ENCODE results near the gene TEX22.

TEX22 gene

DNA sequence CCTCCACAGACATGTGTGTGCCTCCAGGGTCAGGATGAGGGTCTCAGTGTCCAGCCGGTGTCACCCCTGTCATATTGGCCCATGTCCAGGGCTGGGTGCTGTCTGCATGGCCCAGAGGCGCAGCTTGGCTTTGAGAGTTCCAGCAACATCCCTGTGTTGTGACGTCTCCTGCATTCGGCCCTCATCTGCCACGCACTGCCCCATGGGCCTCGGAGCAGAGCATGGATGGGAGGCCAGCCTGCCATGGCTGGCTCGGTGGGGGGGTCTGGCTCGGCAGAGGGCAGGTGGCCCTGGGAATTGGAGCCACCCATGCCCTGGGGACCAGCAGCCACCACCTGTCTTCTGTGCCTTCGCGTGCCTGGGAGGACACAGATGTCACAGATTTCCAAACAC lies 10.8 kb upstream of the TEX22 start:
- TF ChIP-seq ESRRG (CRISPR knock-in tag; IDR thresholded peaks at IDR 0.05) (no peak), ZFP3 (CRISPR knock-in tag; IDR thresholded peaks at IDR 0.05) (no peak)
- ATAC-seq: no peak

GRCh38 chr14:105388110-105388951 lies 10.0 kb upstream of the TEX22 start:
- no peak for TF ChIP-seq ZFP3 (CRISPR knock-in tag; IDR thresholded peaks at IDR 0.05)
- TF ChIP-seq, protein P1, sequence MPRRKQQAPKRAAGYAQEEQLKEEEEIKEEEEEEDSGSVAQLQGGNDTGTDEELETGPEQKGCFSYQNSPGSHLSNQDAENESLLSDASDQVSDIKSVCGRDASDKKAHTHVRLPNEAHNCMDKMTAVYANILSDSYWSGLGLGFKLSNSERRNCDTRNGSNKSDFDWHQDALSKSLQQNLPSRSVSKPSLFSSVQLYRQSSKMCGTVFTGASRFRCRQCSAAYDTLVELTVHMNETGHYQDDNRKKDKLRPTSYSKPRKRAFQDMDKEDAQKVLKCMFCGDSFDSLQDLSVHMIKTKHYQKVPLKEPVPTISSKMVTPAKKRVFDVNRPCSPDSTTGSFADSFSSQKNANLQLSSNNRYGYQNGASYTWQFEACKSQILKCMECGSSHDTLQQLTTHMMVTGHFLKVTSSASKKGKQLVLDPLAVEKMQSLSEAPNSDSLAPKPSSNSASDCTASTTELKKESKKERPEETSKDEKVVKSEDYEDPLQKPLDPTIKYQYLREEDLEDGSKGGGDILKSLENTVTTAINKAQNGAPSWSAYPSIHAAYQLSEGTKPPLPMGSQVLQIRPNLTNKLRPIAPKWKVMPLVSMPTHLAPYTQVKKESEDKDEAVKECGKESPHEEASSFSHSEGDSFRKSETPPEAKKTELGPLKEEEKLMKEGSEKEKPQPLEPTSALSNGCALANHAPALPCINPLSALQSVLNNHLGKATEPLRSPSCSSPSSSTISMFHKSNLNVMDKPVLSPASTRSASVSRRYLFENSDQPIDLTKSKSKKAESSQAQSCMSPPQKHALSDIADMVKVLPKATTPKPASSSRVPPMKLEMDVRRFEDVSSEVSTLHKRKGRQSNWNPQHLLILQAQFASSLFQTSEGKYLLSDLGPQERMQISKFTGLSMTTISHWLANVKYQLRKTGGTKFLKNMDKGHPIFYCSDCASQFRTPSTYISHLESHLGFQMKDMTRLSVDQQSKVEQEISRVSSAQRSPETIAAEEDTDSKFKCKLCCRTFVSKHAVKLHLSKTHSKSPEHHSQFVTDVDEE (CRISPR knock-in tag; IDR thresholded peaks at IDR 0.05): no peak
- no peak for TF ChIP-seq ZNF565 (CRISPR knock-in tag; conservative IDR thresholded peaks at IDR 0.05; ENCODE audit: low read depth)
- TF ChIP-seq ISL1 (CRISPR knock-in tag; IDR thresholded peaks at IDR 0.05): no peak
- no peak for TF ChIP-seq SNAI2 (CRISPR knock-in tag; IDR thresholded peaks at IDR 0.05)
- no peak for TF ChIP-seq RARB (CRISPR knock-in tag; IDR thresholded peaks at IDR 0.05)
- TF ChIP-seq ARNTL (CRISPR knock-in tag; IDR thresholded peaks at IDR 0.05; ENCODE audit: borderline replicate concordance, low read depth): no peak
- TF ChIP-seq BACH2 (CRISPR knock-in tag; IDR thresholded peaks at IDR 0.05; ENCODE audit: borderline replicate concordance): no peak
- TF ChIP-seq, protein P2, sequence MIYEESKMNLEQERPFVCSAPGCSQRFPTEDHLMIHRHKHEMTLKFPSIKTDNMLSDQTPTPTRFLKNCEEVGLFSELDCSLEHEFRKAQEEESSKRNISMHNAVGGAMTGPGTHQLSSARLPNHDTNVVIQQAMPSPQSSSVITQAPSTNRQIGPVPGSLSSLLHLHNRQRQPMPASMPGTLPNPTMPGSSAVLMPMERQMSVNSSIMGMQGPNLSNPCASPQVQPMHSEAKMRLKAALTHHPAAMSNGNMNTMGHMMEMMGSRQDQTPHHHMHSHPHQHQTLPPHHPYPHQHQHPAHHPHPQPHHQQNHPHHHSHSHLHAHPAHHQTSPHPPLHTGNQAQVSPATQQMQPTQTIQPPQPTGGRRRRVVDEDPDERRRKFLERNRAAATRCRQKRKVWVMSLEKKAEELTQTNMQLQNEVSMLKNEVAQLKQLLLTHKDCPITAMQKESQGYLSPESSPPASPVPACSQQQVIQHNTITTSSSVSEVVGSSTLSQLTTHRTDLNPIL (CRISPR knock-in tag; IDR thresholded peaks at IDR 0.05; ENCODE audit: low read depth): no peak
- TF ChIP-seq ZC3H10 (CRISPR knock-in tag; IDR thresholded peaks at IDR 0.05): no peak
- no peak for TF ChIP-seq TOX (CRISPR knock-in tag; IDR thresholded peaks at IDR 0.05; ENCODE audit: borderline replicate concordance)
- TF ChIP-seq CSRNP3 (CRISPR knock-in tag; IDR thresholded peaks at IDR 0.05): no peak
- no peak for TF ChIP-seq PPARA (CRISPR knock-in tag; IDR thresholded peaks at IDR 0.05; ENCODE audit: borderline replicate concordance)
- TF ChIP-seq ESRRG (CRISPR knock-in tag; IDR thresholded peaks at IDR 0.05): no peak
- TF ChIP-seq, protein P3, sequence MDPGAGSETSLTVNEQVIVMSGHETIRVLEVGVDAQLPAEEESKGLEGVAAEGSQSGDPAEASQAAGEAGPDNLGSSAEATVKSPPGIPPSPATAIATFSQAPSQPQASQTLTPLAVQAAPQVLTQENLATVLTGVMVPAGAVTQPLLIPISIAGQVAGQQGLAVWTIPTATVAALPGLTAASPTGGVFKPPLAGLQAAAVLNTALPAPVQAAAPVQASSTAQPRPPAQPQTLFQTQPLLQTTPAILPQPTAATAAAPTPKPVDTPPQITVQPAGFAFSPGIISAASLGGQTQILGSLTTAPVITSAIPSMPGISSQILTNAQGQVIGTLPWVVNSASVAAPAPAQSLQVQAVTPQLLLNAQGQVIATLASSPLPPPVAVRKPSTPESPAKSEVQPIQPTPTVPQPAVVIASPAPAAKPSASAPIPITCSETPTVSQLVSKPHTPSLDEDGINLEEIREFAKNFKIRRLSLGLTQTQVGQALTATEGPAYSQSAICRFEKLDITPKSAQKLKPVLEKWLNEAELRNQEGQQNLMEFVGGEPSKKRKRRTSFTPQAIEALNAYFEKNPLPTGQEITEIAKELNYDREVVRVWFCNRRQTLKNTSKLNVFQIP (CRISPR knock-in tag; IDR thresholded peaks at IDR 0.05; ENCODE audit: borderline replicate concordance, low read depth): no peak
- no peak for TF ChIP-seq ZFP30 (CRISPR knock-in tag; IDR thresholded peaks at IDR 0.05)
- TF ChIP-seq ZNF8 (CRISPR knock-in tag; IDR thresholded peaks at IDR 0.05): no peak
- no peak for TF ChIP-seq CSDC2 (CRISPR knock-in tag; IDR thresholded peaks at IDR 0.05)
- no peak for TF ChIP-seq GLIS3 (CRISPR knock-in tag; IDR thresholded peaks at IDR 0.05)
- no peak for ATAC-seq

- ATAC-seq: no peak
- TF ChIP-seq SNAI2 (CRISPR knock-in tag; IDR thresholded peaks at IDR 0.05): no peak
- no peak for TF ChIP-seq ZFP3 (CRISPR knock-in tag; IDR thresholded peaks at IDR 0.05)
- no peak for TF ChIP-seq ZFP30 (CRISPR knock-in tag; IDR thresholded peaks at IDR 0.05)
- TF ChIP-seq ZNF8 (CRISPR knock-in tag; IDR thresholded peaks at IDR 0.05): no peak
- TF ChIP-seq GLIS3 (CRISPR knock-in tag; IDR thresholded peaks at IDR 0.05): no peak
- TF ChIP-seq PATZ1 (CRISPR knock-in tag; IDR thresholded peaks at IDR 0.05; ENCODE audit: borderline replicate concordance): no peak
- TF ChIP-seq PPARA (CRISPR knock-in tag; IDR thresholded peaks at IDR 0.05; ENCODE audit: borderline replicate concordance): no peak
- TF ChIP-seq ESRRG (CRISPR knock-in tag; IDR thresholded peaks at IDR 0.05): no peak
- TF ChIP-seq, protein P2 (CRISPR knock-in tag; IDR thresholded peaks at IDR 0.05; ENCODE audit: low read depth): no peak
- TF ChIP-seq ISL1 (CRISPR knock-in tag; IDR thresholded peaks at IDR 0.05): no peak
- TF ChIP-seq RARB (CRISPR knock-in tag; IDR thresholded peaks at IDR 0.05): no peak
- no peak for TF ChIP-seq ZNF565 (CRISPR knock-in tag; conservative IDR thresholded peaks at IDR 0.05; ENCODE audit: low read depth)
These were observed 9.4 kb upstream of the TEX22 start for GRCh38 chr14:105388976-105389375.
